ENCODE data around the gene NAA35.
"Not testable (repeated sequence)": the region's sequence is repeated elsewhere in the genome, so short reads cannot be mapped to it uniquely, and the experiment has no call there.

The NAA35 gene

DNA sequence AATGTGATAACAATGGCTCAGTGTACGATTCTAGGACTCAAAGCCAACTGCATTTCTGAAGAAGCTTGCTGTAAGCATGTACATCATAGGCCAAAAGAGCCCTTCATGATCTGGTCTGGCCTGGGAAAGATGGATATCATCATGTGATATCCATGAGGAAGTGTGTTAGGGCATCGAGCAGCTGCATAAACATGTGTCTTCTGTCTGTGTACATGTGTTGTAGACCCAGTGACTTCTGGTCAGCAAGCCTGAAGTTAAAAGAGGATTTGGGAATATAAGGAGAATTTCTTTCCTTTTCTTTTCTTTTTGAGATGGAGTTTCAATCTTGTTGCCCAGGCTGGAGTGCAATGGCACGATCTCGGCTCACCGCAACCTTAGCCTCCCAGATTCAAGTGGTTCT is 15.5 kb upstream of the NAA35 start:
- Histone ChIP-seq H2BK12ac (ENCODE audit: low read length in 2 of 2) (no peak overlapping the region), H3K9ac (ENCODE audit: low read length) (no peak overlapping the region), H2BK120ac (ENCODE audit: low read depth, low read length) (no peak overlapping the region), H3K79me1 (replicated peaks; ENCODE audit: low read length, poor library complexity, severe bottlenecking) (no peaks in the 10 kb centered on the region), H3K4me1 (ENCODE audit: control insufficient read depth, insufficient read depth, low read depth, low read length) (no peaks in the 10 kb centered on the region), H2BK5ac (ENCODE audit: low read depth, low read length, poor library complexity, severe bottlenecking) (no peak overlapping the region), H3K14ac (ENCODE audit: low read length in 2 of 2) (no peak overlapping the region), H3K9me3 (ENCODE audit: control insufficient read depth, low read length) (no peaks in the 10 kb centered on the region), H3K27me3 (ENCODE audit: control insufficient read depth in 1 of 2, insufficient read depth in 1 of 2, low read length in 2 of 2) (no peaks in the 10 kb centered on the region), H3K23ac (ENCODE audit: low read length in 2 of 2) (no peak overlapping the region), H2AFZ (ENCODE audit: low read depth, low read length) (no peak overlapping the region), H3K4me2 (ENCODE audit: low read length, poor library complexity, severe bottlenecking) (no peak overlapping the region), H2AK5ac (ENCODE audit: low read length, severe bottlenecking) (no peak overlapping the region), H3K18ac (ENCODE audit: low read depth in 1 of 2, low read length in 2 of 2) (no peak overlapping the region), H4K91ac (ENCODE audit: low read length) (no peak overlapping the region), H3K36me3 (ENCODE audit: control insufficient read depth in 1 of 2, insufficient read depth in 2 of 2, low read depth in 1 of 2, low read length in 2 of 2) (no peaks in the 10 kb centered on the region), H3K4me3 (ENCODE audit: insufficient read depth in 1 of 2, low read depth in 1 of 2, low read length in 2 of 2) (no peak overlapping the region), H4K8ac (ENCODE audit: low read length) (no peak overlapping the region), H3K27ac (ENCODE audit: low read length, poor library complexity, severe bottlenecking) (no peak overlapping the region), H3K4ac (ENCODE audit: low read depth in 1 of 2, low read length in 2 of 2) (no peak overlapping the region), H2BK15ac (ENCODE audit: low read depth, poor library complexity, severe bottlenecking) (no peak overlapping the region)
- DNase-seq, result no peak
- 93% methylated on average over 5 of the region's 5 CpGs for WGBS

DNA sequence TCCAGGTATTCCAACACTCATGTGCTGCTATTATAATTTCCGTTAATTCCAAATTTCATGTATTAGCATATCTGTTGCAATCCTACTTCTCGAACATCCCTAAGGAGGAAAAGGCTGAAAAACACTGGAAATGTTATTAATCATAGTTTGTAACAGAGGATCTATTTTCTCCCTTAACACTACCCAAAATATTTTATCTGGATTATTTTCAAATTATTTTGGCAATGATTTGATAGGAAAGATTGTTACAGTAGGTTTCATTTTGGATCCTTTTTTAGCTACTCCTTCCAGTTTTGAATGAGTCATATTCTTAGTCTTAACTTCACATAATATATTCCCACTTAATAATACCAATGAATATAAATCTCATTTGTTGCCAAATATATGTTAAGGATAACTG is 13.9 kb upstream of the NAA35 start:
- H3K4me3 ChIP-seq (ENCODE audit: insufficient read depth in 1 of 2, low read depth in 1 of 2, low read length in 2 of 2), result peak overlapping the region in 1 of 2 experiments; percentile 57
- no peak overlapping the region for H3K14ac ChIP-seq (ENCODE audit: low read length in 2 of 2)
- H2BK120ac ChIP-seq (ENCODE audit: low read depth, low read length), result no peak overlapping the region
- no peak overlapping the region for H4K91ac ChIP-seq (ENCODE audit: low read length)
- H3K9ac ChIP-seq (ENCODE audit: low read length), result peak overlapping the region; percentile 48
- H3K27ac ChIP-seq (ENCODE audit: low read length, poor library complexity, severe bottlenecking), result no peak overlapping the region
- no peak overlapping the region for H3K18ac ChIP-seq (ENCODE audit: low read depth in 1 of 2, low read length in 2 of 2)
- H4K8ac ChIP-seq (ENCODE audit: low read length), result no peak overlapping the region
- no peaks in the 10 kb centered on the region for H3K79me1 ChIP-seq (replicated peaks; ENCODE audit: low read length, poor library complexity, severe bottlenecking)
- no peak overlapping the region for H2BK12ac ChIP-seq (ENCODE audit: low read length in 2 of 2)
- H2AK5ac ChIP-seq (ENCODE audit: low read length, severe bottlenecking), result no peak overlapping the region
- no peaks in the 10 kb centered on the region for H3K27me3 ChIP-seq (ENCODE audit: control insufficient read depth in 1 of 2, insufficient read depth in 1 of 2, low read length in 2 of 2)
- no peaks in the 10 kb centered on the region for H3K36me3 ChIP-seq (ENCODE audit: control insufficient read depth in 1 of 2, insufficient read depth in 2 of 2, low read depth in 1 of 2, low read length in 2 of 2)
- DNase-seq, result no peak
- no peak overlapping the region for H2AFZ ChIP-seq (ENCODE audit: low read depth, low read length)
- no peak overlapping the region for H2BK5ac ChIP-seq (ENCODE audit: low read depth, low read length, poor library complexity, severe bottlenecking)
- no peaks in the 10 kb centered on the region for H3K4me1 ChIP-seq (ENCODE audit: control insufficient read depth, insufficient read depth, low read depth, low read length)
- no peak overlapping the region for H3K23ac ChIP-seq (ENCODE audit: low read length in 2 of 2)
- no peak overlapping the region for H2BK15ac ChIP-seq (ENCODE audit: low read depth, poor library complexity, severe bottlenecking)
- no peak overlapping the region for H3K4ac ChIP-seq (ENCODE audit: low read depth in 1 of 2, low read length in 2 of 2)
- no peaks in the 10 kb centered on the region for H3K9me3 ChIP-seq (ENCODE audit: control insufficient read depth, low read length)
- WGBS, result no CpG with 5 or more reads among the region's 2 CpGs
- no peak overlapping the region for H3K4me2 ChIP-seq (ENCODE audit: low read length, poor library complexity, severe bottlenecking)

DNA sequence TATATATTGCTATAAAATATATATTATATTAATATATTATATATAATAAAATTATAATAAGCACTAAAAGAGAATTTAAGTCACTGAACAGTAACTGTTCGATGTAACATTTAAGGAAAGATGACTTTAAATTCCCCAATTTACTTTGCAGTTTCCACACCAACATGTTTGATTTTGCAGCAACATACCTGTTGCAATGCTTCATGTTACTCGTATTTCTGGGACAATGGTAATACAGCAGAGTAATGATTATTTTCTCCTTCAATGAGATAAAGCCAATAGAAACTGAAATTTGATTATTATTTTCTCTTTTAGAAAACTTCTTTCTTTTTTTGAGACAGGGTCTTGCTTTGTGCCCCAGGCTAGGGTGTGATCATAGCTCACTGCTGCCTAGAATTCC is 9.5 kb upstream of the NAA35 start:
- H3K4me1 ChIP-seq (ENCODE audit: control insufficient read depth, insufficient read depth, low read depth, low read length), result no peaks in the 10 kb centered on the region
- WGBS, result 89% methylated on average over 1 of the region's 2 CpGs
- H4K91ac ChIP-seq (ENCODE audit: low read length), result no peak overlapping the region
- H3K4me2 ChIP-seq (ENCODE audit: low read length, poor library complexity, severe bottlenecking), result no peak overlapping the region
- H2BK5ac ChIP-seq (ENCODE audit: low read depth, low read length, poor library complexity, severe bottlenecking), result no peak overlapping the region
- H3K4ac ChIP-seq (ENCODE audit: low read depth in 1 of 2, low read length in 2 of 2), result no peak overlapping the region
- H3K14ac ChIP-seq (ENCODE audit: low read length in 2 of 2), result no peak overlapping the region
- H3K23ac ChIP-seq (ENCODE audit: low read length in 2 of 2), result no peak overlapping the region
- H3K27ac ChIP-seq (ENCODE audit: low read length, poor library complexity, severe bottlenecking), result no peak overlapping the region
- H3K4me3 ChIP-seq (ENCODE audit: insufficient read depth in 1 of 2, low read depth in 1 of 2, low read length in 2 of 2), result no peak overlapping the region
- H3K36me3 ChIP-seq (ENCODE audit: control insufficient read depth in 1 of 2, insufficient read depth in 2 of 2, low read depth in 1 of 2, low read length in 2 of 2), result no peaks in the 10 kb centered on the region
- H3K9me3 ChIP-seq (ENCODE audit: control insufficient read depth, low read length), result no peaks in the 10 kb centered on the region
- no peak overlapping the region for H2BK120ac ChIP-seq (ENCODE audit: low read depth, low read length)
- no peak overlapping the region for H2BK15ac ChIP-seq (ENCODE audit: low read depth, poor library complexity, severe bottlenecking)
- H4K8ac ChIP-seq (ENCODE audit: low read length), result no peak overlapping the region
- no peak for DNase-seq
- H3K79me1 ChIP-seq (replicated peaks; ENCODE audit: low read length, poor library complexity, severe bottlenecking), result no peaks in the 10 kb centered on the region
- no peak overlapping the region for H2AFZ ChIP-seq (ENCODE audit: low read depth, low read length)
- no peak overlapping the region for H2AK5ac ChIP-seq (ENCODE audit: low read length, severe bottlenecking)
- H3K18ac ChIP-seq (ENCODE audit: low read depth in 1 of 2, low read length in 2 of 2), result no peak overlapping the region
- H3K9ac ChIP-seq (ENCODE audit: low read length), result no peak overlapping the region
- no peaks in the 10 kb centered on the region for H3K27me3 ChIP-seq (ENCODE audit: control insufficient read depth in 1 of 2, insufficient read depth in 1 of 2, low read length in 2 of 2)
- H2BK12ac ChIP-seq (ENCODE audit: low read length in 2 of 2), result no peak overlapping the region

DNA sequence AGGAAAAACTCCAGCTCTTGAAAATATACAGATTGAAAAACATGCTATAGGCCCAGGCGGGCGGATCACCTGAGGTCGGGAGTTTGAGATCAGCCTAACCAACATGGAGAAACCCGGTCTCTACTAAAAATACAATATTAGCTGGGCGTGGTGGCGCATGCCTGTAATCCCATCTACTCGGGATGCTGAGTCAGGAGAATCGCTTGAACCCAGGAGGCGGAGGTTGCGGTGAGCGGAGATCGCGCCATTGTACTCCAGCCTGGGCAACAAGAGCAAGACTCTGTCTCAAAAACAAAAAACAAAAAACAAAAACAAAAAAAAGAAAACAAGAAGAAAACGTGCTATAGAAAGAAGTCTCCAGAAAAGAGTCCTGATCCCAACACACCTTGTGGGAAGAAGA is 5.0 kb upstream of the NAA35 start:
- H3K14ac ChIP-seq (ENCODE audit: low read length in 2 of 2); H2BK15ac ChIP-seq (ENCODE audit: low read depth, poor library complexity, severe bottlenecking); H2AFZ ChIP-seq (ENCODE audit: low read depth, low read length); H3K4me1 ChIP-seq (ENCODE audit: control insufficient read depth, insufficient read depth, low read depth, low read length); H2BK12ac ChIP-seq (ENCODE audit: low read length in 2 of 2); H2AK5ac ChIP-seq (ENCODE audit: low read length, severe bottlenecking); H2BK120ac ChIP-seq (ENCODE audit: low read depth, low read length); H3K36me3 ChIP-seq (ENCODE audit: control insufficient read depth in 1 of 2, insufficient read depth in 2 of 2, low read depth in 1 of 2, low read length in 2 of 2); DNase-seq; H3K23ac ChIP-seq (ENCODE audit: low read length in 2 of 2); H4K91ac ChIP-seq (ENCODE audit: low read length); H3K4me3 ChIP-seq (ENCODE audit: insufficient read depth in 1 of 2, low read depth in 1 of 2, low read length in 2 of 2); H2BK5ac ChIP-seq (ENCODE audit: low read depth, low read length, poor library complexity, severe bottlenecking); H4K8ac ChIP-seq (ENCODE audit: low read length); H3K9ac ChIP-seq (ENCODE audit: low read length); H3K18ac ChIP-seq (ENCODE audit: low read depth in 1 of 2, low read length in 2 of 2); H3K27ac ChIP-seq (ENCODE audit: low read length, poor library complexity, severe bottlenecking); H3K79me1 ChIP-seq (replicated peaks; ENCODE audit: low read length, poor library complexity, severe bottlenecking); H3K27me3 ChIP-seq (ENCODE audit: control insufficient read depth in 1 of 2, insufficient read depth in 1 of 2, low read length in 2 of 2); H3K4me2 ChIP-seq (ENCODE audit: low read length, poor library complexity, severe bottlenecking); H3K4ac ChIP-seq (ENCODE audit: low read depth in 1 of 2, low read length in 2 of 2); H3K9me3 ChIP-seq (ENCODE audit: control insufficient read depth, low read length): not testable (repeated sequence)
- WGBS, result 98% methylated on average over 14 of the region's 14 CpGs
